GM12801 (cell line): ENCODE results near the gene RBM14.

Experiments used
- TF ChIP-seq, protein P1 (sequence below): IDR thresholded peaks from one replicate; pipeline ENCODE4 v1.5.1; 2011; ENCODE audit warnings: control low read depth; ENCODE audit not compliant: insufficient read length; ENCODE audit errors: extremely low read depth

Gene RBM14

DNA sequence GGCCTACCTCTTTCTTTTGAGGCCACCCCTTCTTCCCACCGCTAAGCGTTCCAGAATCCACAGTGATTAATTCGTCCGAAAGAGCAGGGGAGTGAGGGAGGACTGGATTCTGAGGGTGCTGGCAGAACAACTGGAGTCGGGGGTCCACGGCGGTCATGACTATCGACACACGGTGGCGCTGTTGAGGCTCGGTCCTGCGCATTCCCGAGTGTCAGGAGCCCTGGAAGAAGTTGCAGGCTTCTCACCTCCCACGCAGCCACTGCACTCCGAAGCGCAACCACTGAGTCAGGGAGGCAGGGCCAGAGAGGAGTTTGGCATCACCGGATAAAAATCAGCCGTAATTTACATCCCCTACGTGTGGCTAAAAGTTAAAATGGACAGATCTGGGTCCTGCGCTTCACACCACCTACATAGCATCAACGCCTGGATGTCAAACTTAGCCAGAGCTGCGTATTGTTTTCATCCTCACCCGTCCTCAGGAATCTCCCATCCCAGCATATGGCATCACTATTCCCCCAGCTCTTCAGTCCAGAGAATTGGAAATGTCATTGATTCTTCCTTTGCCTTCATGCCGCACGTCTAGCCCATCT is 37.3 kb upstream of the RBM14 start:
- TF ChIP-seq, protein P1, sequence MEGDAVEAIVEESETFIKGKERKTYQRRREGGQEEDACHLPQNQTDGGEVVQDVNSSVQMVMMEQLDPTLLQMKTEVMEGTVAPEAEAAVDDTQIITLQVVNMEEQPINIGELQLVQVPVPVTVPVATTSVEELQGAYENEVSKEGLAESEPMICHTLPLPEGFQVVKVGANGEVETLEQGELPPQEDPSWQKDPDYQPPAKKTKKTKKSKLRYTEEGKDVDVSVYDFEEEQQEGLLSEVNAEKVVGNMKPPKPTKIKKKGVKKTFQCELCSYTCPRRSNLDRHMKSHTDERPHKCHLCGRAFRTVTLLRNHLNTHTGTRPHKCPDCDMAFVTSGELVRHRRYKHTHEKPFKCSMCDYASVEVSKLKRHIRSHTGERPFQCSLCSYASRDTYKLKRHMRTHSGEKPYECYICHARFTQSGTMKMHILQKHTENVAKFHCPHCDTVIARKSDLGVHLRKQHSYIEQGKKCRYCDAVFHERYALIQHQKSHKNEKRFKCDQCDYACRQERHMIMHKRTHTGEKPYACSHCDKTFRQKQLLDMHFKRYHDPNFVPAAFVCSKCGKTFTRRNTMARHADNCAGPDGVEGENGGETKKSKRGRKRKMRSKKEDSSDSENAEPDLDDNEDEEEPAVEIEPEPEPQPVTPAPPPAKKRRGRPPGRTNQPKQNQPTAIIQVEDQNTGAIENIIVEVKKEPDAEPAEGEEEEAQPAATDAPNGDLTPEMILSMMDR, result no peak

DNA sequence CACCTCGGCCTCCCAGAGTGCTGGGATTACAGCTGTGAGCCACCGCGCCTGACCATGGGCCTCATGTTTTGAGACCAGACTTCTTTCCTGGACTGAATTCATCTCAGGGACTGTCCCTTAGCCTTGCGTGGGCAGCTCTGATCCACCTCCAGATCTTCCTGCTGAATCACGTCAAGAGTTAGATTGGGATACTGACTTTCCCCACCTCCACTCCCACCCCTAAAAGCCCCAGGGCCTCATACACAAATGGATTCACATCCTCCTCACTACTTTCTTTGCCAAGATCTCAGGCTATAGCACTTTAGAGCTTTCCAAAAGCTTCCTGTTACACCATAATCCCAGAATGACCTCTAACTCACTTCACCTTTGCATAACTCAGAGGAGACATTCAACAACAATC is 35.6 kb upstream of the RBM14 start:
- TF ChIP-seq, protein P1, result no peak

DNA sequence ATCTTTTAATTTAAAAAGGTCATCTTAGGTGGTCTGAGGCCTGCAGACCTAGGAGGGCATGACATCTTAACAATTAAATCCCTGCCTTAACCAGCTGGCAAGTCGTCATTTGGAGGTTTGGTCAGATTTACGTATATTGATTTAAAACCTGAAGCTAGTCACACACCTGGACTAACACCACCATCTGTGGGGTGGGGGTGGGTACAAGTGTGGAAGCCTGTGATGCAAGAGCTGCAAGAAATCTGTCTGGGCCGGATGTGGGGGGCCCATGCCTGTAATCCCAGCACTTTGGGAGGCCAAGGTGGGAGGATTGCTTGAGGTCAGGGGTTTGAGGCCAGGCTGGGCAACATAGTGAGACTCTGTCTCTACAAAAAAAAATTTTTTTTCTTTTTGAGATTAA is 35.2 kb upstream of the RBM14 start:
- TF ChIP-seq, protein P1, result no peak

DNA sequence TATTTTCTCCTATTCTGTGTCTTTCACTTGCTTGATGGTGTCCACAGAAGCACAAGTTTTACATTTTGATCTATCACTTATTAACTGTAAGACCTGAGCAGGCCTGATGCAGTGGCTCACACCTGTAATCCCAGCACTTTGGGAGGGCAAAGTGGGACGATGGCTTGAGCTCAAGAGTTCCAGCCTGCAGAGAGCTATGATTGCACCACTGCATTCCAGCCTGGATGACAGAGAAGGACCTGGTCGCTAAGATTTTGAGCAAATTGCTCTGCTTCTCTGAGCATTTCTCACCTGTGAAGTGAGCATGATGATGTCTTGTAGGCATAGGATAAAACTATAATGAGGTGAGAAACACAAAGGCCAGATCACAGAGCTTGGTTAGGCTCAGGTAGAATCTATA is 30.3 kb upstream of the RBM14 start:
- TF ChIP-seq, protein P1, result no peak

DNA sequence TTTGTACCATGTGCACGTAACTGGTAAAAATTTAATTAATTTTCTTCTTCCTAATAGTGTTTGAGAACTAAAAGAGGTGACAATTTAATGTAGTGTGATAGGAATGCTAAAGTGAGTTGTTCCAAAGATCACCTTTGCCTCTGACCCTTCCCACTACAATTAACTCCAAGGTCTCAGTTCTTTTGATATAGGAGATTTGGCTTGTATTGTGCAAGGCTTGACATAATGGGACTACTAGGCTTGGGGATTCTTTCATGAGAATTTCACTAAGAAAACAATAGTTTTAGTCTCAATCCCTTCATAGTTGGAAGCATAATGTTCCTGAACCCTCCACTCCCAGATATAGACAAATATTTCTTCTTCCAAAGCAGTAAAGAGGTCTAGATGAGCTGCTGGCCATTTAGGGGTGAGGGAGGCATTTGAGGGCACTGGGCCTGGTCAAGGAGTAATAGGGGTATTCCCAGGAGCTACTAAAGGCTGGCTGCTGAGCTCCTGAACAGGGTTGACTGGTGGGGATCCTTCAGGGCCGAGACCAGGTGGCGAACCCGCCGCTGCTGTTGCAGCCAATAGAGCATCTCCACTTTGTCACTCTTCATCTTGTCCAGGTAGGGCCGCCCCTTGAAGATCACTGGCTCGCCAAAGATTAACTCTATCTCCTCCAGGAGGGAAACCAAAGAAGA is 26.3 kb upstream of the RBM14 start:
- TF ChIP-seq, protein P1, result no peak

DNA sequence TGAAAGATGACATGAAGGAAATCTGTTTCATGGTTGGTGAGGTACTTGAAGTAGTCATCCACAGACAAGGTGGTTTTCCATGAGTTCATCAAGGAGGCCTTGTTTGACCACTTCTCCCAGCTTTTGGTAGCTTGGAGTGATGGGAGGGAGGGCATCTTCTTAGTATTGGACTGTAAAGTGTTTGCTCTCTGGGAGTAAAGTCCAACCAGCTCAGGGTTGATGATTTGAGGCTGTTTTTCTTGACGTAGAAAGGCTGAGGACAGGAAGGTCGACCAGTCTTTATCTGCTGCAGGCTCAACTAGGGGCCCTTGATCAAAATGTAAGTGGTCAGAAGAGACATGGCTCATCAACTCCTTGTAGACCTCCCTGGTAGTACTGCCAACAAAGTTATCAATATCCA is 25.3 kb upstream of the RBM14 start:
- TF ChIP-seq, protein P1, result no peak

DNA sequence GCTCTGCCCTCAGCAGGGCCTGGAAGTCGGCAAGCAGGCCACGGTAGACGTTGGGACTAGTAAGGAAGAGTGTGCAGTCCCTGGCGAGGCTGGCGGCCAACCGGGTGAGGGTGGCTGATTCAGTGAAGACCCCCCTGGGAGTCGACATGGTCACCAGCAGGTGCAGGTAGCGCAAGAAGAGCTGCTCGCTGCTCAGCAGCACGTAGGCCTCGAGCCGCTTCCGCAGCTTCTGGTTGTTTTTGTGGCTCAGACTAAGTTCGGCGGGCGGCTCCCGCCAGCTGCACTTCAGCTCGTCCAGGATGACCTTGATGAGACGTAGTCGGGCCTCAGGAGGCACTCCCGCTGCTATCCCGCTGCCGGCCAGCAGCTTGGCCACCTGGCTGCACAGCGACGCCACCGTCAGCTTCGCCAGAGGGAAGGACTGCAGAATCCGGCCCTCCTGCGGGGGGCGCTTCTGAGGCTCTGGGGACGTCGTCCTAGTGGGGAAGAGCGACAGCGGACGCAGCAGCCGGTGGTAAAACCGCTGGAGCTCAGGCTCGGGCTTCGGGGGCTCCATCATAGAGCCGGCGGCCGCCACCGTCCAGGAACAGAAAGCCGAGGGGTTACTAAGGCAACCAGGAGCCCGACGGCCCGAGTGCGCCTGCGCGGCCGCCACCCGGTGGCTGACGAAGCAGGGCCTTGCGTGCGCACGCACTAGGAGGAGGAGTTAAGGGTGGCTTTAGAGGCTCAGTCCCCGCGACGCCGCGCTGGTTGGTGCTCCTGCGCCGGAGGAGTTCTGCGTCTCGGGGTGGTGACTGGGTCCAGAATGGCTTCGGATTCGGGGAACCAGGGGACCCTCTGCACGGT is 23.8 kb upstream of the RBM14 start, which contains the start of the genes CCDC87 and CCS:
CCDC87 (minus strand) TSS at position 607 of the 846 bp plus-strand sequence; CDS start at position 559, 48 bp downstream.
CCS (plus strand) TSS at position 729 of the 846 bp plus-strand sequence; CDS start at position 806, 77 bp downstream.
- TF ChIP-seq, protein P1, result no peak
